ENCODE data around the gene C3. TPM values are rescaled to one million over a fixed set of nuclear protein-coding genes. Genes with fewer than 3 reads are reported as not detected.

Gene C3
- total RNA-seq (2022; extraction: Qiagen RNA extraction), result 39.7 to 51.9 TPM (median 46.5 TPM) in 5 replicates

DNA sequence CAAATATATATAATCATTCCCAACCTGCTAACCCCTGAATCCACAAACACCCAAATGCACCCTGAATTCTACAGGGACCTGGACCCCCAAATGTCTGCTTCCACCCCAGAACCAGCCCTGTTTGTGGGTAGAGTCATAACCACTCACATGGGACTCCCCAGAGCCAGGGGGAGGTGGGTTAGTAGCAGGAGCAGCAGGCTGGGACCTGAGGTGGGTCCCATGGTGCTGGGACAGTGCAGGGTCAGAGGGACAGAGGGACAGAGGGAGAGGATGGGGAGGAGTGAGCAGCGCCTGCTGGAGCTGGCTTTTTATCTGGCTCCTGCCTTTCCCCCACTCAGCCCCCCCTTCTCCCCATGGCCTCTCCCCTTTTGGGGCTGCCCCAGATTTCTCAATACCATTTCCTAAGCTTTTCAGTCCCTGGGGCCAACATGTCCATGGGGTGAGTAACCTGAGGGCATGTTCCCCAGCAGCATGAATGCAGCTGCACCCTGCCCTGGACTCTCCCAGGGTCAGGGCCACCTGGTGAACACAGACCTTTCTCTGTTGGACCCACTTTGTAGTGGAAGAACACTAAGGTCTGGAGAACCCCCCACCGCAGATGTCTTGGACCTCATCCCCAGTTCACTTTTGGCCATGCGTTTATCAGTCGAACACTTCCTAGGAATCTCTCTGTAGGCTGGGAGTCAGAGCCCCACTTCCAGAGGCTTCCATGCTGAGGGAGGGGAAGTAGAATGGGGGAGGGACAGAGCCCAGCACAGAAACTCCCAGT is at the start of gene C3:
Gene C3, minus strand, starts transcription at position 282 of the 769 bp plus-strand sequence. Its CDS starts 61 bp downstream, at position 221.

DNA sequence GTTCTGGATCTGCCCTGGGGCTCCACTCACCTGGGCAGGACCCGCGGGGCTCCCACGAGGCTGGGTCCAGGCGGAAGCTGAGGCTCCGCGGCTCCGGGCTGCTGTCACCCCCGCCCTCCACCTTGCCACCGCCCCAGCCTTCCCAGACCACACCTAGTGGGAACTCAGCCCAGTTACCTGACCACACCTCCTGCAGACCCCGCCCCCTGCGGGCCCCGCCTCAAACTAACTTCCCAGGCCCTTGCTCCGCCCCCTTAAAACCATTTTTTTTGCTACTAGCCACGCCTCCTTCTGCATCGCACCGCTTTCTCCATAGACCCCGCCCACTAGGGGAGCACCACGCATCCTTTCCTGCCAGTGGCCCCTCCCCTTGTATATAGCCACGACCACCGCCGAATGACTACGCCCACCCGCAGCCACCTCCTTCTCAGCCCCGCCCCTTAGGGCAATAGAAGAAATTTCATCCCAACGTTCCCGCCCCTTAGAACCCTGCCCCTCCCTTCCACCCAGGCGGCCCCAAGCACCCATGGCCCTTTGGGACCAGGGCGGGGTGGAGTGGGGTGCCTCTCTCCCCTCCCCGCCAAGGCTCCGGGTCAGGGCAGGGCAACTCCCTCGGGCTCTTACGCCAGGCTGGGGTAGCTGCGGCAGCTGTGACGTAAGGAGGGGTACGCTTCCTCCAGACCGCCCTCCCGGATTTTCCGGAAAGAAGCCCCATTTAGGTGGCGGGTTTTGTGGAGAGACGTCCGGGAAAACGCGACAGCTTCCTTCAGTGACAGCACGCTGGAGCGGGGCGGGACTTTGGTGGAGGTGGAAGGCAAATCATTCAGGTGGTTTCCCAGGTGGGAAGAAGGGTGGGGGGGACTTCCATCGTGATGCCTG is 47.1 kb upstream of the C3 start, which contains the start of gene SH2D3A:
Gene SH2D3A, minus strand, starts transcription at position 79 of the 879 bp plus-strand sequence. CDS start 3,687 bp downstream, outside the sequence.

DNA sequence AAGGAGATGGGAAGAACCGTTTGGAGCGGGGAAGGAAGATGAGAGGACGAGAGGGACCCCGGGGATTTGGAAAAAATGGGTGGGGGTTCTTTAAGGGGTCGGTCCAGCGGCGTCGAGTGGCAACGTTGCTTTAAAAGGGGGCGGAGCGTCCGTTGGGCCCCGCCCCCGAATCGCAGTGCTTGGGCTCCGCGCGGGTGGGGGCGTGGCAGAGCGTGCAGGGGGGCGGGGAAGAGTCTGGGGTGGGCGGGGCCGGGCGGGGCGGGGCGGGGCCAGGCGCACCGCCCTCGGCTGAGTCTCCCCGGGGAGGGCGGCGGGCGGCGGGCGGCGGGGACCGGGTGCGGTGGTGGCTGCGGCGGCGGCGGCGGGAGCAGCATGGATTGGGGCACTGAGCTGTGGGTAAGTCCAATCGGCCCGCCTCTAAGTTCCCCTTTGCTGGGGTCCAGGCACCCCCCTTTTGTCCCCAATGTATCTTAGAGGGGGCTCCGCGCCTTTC is 19.0 kb upstream of the C3 start, which contains the start of gene TRIP10:
Gene TRIP10, plus strand, starts transcription at position 291 of the 493 bp plus-strand sequence. Its CDS starts 82 bp downstream, at position 373.

DNA sequence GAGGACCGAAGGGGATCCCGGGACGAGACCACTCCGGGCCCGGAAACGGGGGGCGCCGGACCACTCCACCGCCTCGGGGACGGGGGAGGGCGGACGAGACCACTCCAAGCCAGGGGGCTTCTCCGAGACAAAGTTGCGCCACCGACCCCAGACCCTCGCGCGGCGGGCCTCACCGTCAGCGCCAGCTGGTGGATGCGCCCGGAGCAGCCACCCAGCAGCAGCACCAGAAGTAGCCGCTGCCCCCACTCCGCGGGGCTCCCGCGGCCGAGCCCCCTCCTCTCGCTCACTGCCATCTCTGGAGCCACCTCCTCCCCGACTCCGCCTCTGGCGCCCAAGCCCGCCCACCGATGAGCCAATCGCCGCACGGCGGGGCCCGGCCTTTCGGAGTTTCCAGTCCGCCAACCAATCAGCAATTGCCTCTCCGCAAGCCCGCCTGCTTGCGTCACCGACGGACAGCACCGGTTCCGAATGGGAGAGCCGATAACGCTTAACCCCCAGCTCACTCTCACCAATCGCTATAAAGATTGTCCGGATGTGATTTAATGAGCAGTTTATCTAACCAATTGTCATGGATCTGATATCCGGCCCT is 16.9 kb upstream of the C3 start, which contains the start of gene GPR108:
Gene GPR108, minus strand, starts transcription at position 297 of the 589 bp plus-strand sequence. Its CDS starts 4 bp downstream, at position 293.

Other genes starting within 250 kb of the C3 start
- 0.08 to 0.25 TPM (median 0.22 TPM) in 5 replicates for gene DENND1C, start 238.9 kb downstream of the C3 start, total RNA-seq (2022; extraction: Qiagen RNA extraction)
- 6.7 to 7.3 TPM (median 7.0 TPM) in 5 replicates for gene TUBB4A, start 218.3 kb downstream of the C3 start, total RNA-seq (2022; extraction: Qiagen RNA extraction)
- 2.4 to 4.6 TPM (median 3.7 TPM) in 5 replicates for gene TNFSF9, start 189.6 kb downstream of the C3 start, total RNA-seq (2022; extraction: Qiagen RNA extraction)
- 12.1 to 25.6 TPM (median 19.9 TPM) in 5 replicates for gene CD70, start 129.5 kb downstream of the C3 start, total RNA-seq (2022; extraction: Qiagen RNA extraction)
- gene TNFSF14, start 50.5 kb downstream of the C3 start, total RNA-seq (2022; extraction: Qiagen RNA extraction), result 0.04 to 0.17 TPM (median 0.07 TPM) in 5 replicates
- gene GPR108, start 16.9 kb upstream of the C3 start, total RNA-seq (2022; extraction: Qiagen RNA extraction), result 31.8 to 42.8 TPM (median 41.4 TPM) in 5 replicates
- 82.5 to 100 TPM (median 95.0 TPM) in 5 replicates for gene TRIP10, start 19.0 kb upstream of the C3 start, total RNA-seq (2022; extraction: Qiagen RNA extraction)
- 15.2 to 19.9 TPM (median 19.1 TPM) in 5 replicates for gene SH2D3A, start 46.8 kb upstream of the C3 start, total RNA-seq (2022; extraction: Qiagen RNA extraction)
- 6.2 to 8.2 TPM (median 6.7 TPM) in 5 replicates for gene VAV1, start 52.1 kb upstream of the C3 start, total RNA-seq (2022; extraction: Qiagen RNA extraction)
- 4.3 to 5.6 TPM (median 4.7 TPM) in 5 replicates for gene ADGRE1, start 166.9 kb upstream of the C3 start, total RNA-seq (2022; extraction: Qiagen RNA extraction)